SK-N-SH treated with all-trans-retinoic acid at 6 μM for 48 hours (cell line): ENCODE measurements around the gene FGF21.

ENCODE experiments used
- ARNTL ChIP-seq: fragments of 450-650 bp; formaldehyde crosslinking; IDR thresholded peaks from 2 replicates; pipeline ENCODE4 v1.5.0; 2020; ENCODE audit warnings: low read depth, mild to moderate bottlenecking, moderate library complexity, borderline replicate concordance
- TCF4 ChIP-seq: fragments of 250-450 bp; sonication (Bioruptor Pico); IDR thresholded peaks from 2 replicates; pipeline ENCODE4 v1.8.0; 2021; ENCODE audit warnings: mild to moderate bottlenecking, moderate library complexity, borderline replicate concordance
- TOX ChIP-seq: fragments of 250-450 bp; sonication (Bioruptor Pico); IDR thresholded peaks from 2 replicates; pipeline ENCODE4 v1.8.0; 2021; ENCODE audit warnings: mild to moderate bottlenecking, moderate library complexity, borderline replicate concordance
- ZFP3 ChIP-seq: fragments of 250-450 bp; sonication (Bioruptor Pico); IDR thresholded peaks from 2 replicates; pipeline ENCODE4 v1.5.0; 2020; ENCODE audit warnings: mild to moderate bottlenecking, moderate library complexity
- ZFP30 ChIP-seq: fragments of 450-650 bp; formaldehyde crosslinking; IDR thresholded peaks from 2 replicates; pipeline ENCODE4 v1.5.0; 2022; ENCODE audit warnings: mild to moderate bottlenecking, moderate library complexity
- ZNF8 ChIP-seq: fragments of 450-650 bp; formaldehyde crosslinking; IDR thresholded peaks from 2 replicates; pipeline ENCODE4 v1.5.0; 2020; ENCODE audit warnings: mild to moderate bottlenecking, moderate library complexity
- TF ChIP-seq, protein P1 (sequence below): fragments of 250-450 bp; sonication (Bioruptor Pico); IDR thresholded peaks from 2 replicates; pipeline ENCODE4 v1.8.0; 2020; ENCODE audit warnings: mild to moderate bottlenecking, moderate library complexity, borderline replicate concordance

DNA sequence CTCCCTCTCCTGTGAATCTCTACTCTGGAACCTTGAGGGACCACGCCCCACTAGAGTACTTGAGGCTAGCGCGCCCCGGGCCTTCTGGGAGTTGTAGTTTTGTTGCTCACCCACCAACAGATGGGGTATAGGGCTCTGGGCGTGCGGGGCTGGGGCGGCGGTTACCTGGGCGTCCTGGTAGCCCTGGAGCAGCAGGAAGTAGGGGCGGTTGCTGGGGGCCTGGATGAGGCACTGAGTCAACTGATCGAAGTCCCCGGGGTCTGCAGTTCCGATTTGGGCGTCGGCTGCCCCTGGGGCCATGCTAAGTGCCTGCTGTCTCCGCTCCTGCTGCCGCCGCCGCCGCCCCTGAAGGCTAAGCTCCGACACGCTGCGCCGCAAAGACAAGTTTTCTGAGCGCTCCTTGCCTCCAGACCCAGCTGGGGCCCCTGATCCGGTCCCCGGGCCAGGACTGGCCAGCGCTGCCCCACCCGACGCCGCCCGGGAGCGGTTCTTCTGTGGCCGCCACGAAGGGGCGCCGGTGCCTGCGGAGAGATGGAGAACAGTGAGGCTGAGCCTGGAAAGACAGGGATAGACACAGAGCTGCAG is 20.2 kb upstream of the FGF21 start:
- no peak for TF ChIP-seq ARNTL (CRISPR knock-in tag)
- TF ChIP-seq ZFP3 (CRISPR knock-in tag): no peak
- TF ChIP-seq, protein P1, sequence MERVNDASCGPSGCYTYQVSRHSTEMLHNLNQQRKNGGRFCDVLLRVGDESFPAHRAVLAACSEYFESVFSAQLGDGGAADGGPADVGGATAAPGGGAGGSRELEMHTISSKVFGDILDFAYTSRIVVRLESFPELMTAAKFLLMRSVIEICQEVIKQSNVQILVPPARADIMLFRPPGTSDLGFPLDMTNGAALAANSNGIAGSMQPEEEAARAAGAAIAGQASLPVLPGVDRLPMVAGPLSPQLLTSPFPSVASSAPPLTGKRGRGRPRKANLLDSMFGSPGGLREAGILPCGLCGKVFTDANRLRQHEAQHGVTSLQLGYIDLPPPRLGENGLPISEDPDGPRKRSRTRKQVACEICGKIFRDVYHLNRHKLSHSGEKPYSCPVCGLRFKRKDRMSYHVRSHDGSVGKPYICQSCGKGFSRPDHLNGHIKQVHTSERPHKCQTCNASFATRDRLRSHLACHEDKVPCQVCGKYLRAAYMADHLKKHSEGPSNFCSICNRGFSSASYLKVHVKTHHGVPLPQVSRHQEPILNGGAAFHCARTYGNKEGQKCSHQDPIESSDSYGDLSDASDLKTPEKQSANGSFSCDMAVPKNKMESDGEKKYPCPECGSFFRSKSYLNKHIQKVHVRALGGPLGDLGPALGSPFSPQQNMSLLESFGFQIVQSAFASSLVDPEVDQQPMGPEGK (CRISPR knock-in tag): no peak
- TF ChIP-seq TOX (CRISPR knock-in tag): no peak
- TF ChIP-seq TCF4 (CRISPR knock-in tag): no peak
- no peak for TF ChIP-seq ZFP30
- TF ChIP-seq ZNF8 (CRISPR knock-in tag): no peak
